Hepatocyte (in vitro differentiated cells): ENCODE results near the gene DMGDH. TPM values are rescaled to one million over a fixed set of nuclear protein-coding genes. Genes with fewer than 3 reads are reported as not detected.

Source experiments
- DNase-seq: peaks from one replicate; pipeline ENCODE4 v3.0.0-alpha.2; 2016; ENCODE audit warnings: low spot score
- H2AFZ ChIP-seq: fragments of 200-600 bp; sonication (generic); 2 replicates; pipeline ENCODE4 v1.6.0; 2016; ENCODE audit warnings: antibody characterized with exemption, mild to moderate bottlenecking
- H3K27ac ChIP-seq: fragments of 200-600 bp; sonication (generic); 2 replicates; pipeline ENCODE4 v1.5.1; 2016; ENCODE audit warnings: mild to moderate bottlenecking
- H3K27me3 ChIP-seq: fragments of 200-600 bp; sonication (generic); 2 replicates; pipeline ENCODE4 v1.6.1; 2016
- H3K36me3 ChIP-seq: fragments of 200-600 bp; sonication (generic); replicated peaks from 2 replicates; pipeline ENCODE4 v1.5.1; 2016; ENCODE audit warnings: low read depth; ENCODE audit not compliant: insufficient read depth
- H3K4me1 ChIP-seq: fragments of 200-600 bp; sonication (generic); 2 replicates; pipeline ENCODE4 v1.5.1; 2016; ENCODE audit warnings: mild to moderate bottlenecking, moderate library complexity; ENCODE audit not compliant: insufficient read depth
- H3K4me2 ChIP-seq: fragments of 200-600 bp; sonication (generic); 2 replicates; pipeline ENCODE4 v1.6.0; 2016
- H3K4me3 ChIP-seq: fragments of 200-600 bp; sonication (generic); 2 replicates; pipeline ENCODE4 v1.5.1; 2016; ENCODE audit warnings: mild to moderate bottlenecking
- H3K79me2 ChIP-seq: fragments of 200-600 bp; sonication (generic); 2 replicates; pipeline ENCODE4 v1.6.0; 2017; ENCODE audit warnings: mild to moderate bottlenecking
- H3K9me2 ChIP-seq: fragments of 200-600 bp; sonication (generic); replicated peaks from 2 replicates; pipeline ENCODE4 v1.6.0; 2017; ENCODE audit warnings: mild to moderate bottlenecking; ENCODE audit not compliant: insufficient read depth
- H3K9me3 ChIP-seq: fragments of 200-600 bp; sonication (generic); 2 replicates; pipeline ENCODE4 v1.5.1; 2016; ENCODE audit warnings: low read depth, mild to moderate bottlenecking
- H4K20me1 ChIP-seq: fragments of 200-600 bp; sonication (generic); 2 replicates; pipeline ENCODE4 v1.6.0; 2016; ENCODE audit warnings: mild to moderate bottlenecking; ENCODE audit not compliant: insufficient read depth, poor library complexity, severe bottlenecking
- CTCF ChIP-seq: fragments of 200-600 bp; sonication (generic); IDR thresholded peaks from 2 replicates; pipeline ENCODE4 v1.5.1; 2016; ENCODE audit warnings: antibody characterized with exemption, mild to moderate bottlenecking; ENCODE audit not compliant: poor library complexity
- EZH2 ChIP-seq: fragments of 200-600 bp; sonication (generic); IDR thresholded peaks from 2 replicates; pipeline ENCODE4 v1.6.1; 2016; ENCODE audit warnings: antibody characterized with exemption, mild to moderate bottlenecking, borderline replicate concordance
- EZH2phosphoT487 ChIP-seq: fragments of 200-600 bp; sonication (generic); IDR thresholded peaks from one replicate; pipeline ENCODE4 v1.6.1; 2018; ENCODE audit warnings: antibody characterized with exemption, mild to moderate bottlenecking, low read depth, moderate library complexity; ENCODE audit not compliant: unreplicated experiment, severe bottlenecking
- WGBS: methylation state at CpG from one replicate; pipeline ENCODE4 v1.1.6; 2016; ENCODE audit warnings: low lambda C conversion rate; ENCODE audit errors: missing lambda C conversion rate; 5-methylcytosine and 5-hydroxymethylcytosine counted together
- polyA plus RNA-seq: library from polyadenylated mRNA; unstranded; fragments of >200 nt; fragmentation: Nextera tagmentation; extraction: Ambion mirVana; gene quantifications from 2 replicates; pipeline ENCODE4 v1.2.1, GENCODE V29; 2016
- total RNA-seq: library from RNA; depleted of rRNA; stranded (reverse); fragments of >200 nt; gene quantifications from 2 replicates; pipeline ENCODE4 v1.2.3, GENCODE V29; 2014

Gene DMGDH
- total and polyA plus RNA-seq, 2 experiments from 2014 or later, result 0.87 TPM

- no peak for DNase-seq
- no peaks in the 10 kb centered on the region for H3K9me3 ChIP-seq
- H4K20me1 ChIP-seq, result no peaks in the 10 kb centered on the region
- H3K4me1 ChIP-seq, result peaks cover 7% of the 10 kb centered on the region
- H3K4me3 ChIP-seq, result no peak overlapping the region
- H3K27me3 ChIP-seq, result no peaks in the 10 kb centered on the region
- H2AFZ ChIP-seq, result no peak overlapping the region
- WGBS, result 90% methylated on average over 12 of the region's 12 CpGs
- no peak overlapping the region for H3K4me2 ChIP-seq
- no peaks in the 10 kb centered on the region for H3K79me2 ChIP-seq
- no peaks in the 10 kb centered on the region for H3K36me3 ChIP-seq
- no peak overlapping the region for H3K27ac ChIP-seq
- H3K9me2 ChIP-seq, result peaks cover 3% of the 10 kb centered on the region
- TF ChIP-seq EZH2, result no peak
- TF ChIP-seq EZH2phosphoT487, result no peak
- TF ChIP-seq CTCF, result no peak
Measured at GRCh38 chr5:78989080-78989479, 80.4 kb downstream of the DMGDH start.

- DNase-seq, result peak; percentile 57
- Histone ChIP-seq H3K27ac (peak overlapping the region; percentile 98), H3K4me1 (peaks cover 7% of the 10 kb centered on the region), H3K27me3 (no peaks in the 10 kb centered on the region), H3K79me2 (peaks cover 11% of the 10 kb centered on the region), H3K9me2 (peaks cover 3% of the 10 kb centered on the region), H3K36me3 (no peaks in the 10 kb centered on the region), H4K20me1 (no peaks in the 10 kb centered on the region), H3K9me3 (no peaks in the 10 kb centered on the region), H3K4me2 (peak overlapping the region; percentile 87), H3K4me3 (peak overlapping the region; percentile 97), H2AFZ (peak overlapping the region; percentile 96)
- 13% methylated on average over 11 of the region's 11 CpGs for WGBS
- TF ChIP-seq CTCF (no peak), EZH2 (no peak), EZH2phosphoT487 (no peak)
Measured at GRCh38 chr5:78985725-78986223, 83.7 kb downstream of the DMGDH start.

- Histone ChIP-seq H3K79me2 (peaks cover 11% of the 10 kb centered on the region), H3K36me3 (no peaks in the 10 kb centered on the region), H3K4me3 (peak within 1 kb of the TSS; percentile 97), H3K4me1 (peaks cover 12% of the 10 kb centered on the region), H3K4me2 (peak within 1 kb of the TSS; percentile 87), H3K27me3 (no peaks in the 10 kb centered on the region), H3K9me2 (peaks cover 3% of the 10 kb centered on the region), H4K20me1 (no peaks in the 10 kb centered on the region), H3K27ac (peak within 1 kb of the TSS; percentile 98), H2AFZ (peak within 1 kb of the TSS; percentile 96), H3K9me3 (no peaks in the 10 kb centered on the region)
- WGBS, result under 1% methylated on average over 51 of the region's 57 CpGs
- TF ChIP-seq EZH2phosphoT487 (no peak), EZH2 (no peak), CTCF (no peak)
- DNase-seq, result peak; percentile 73
Measured at GRCh38 chr5:78985116-78985724, 84.3 kb downstream of the DMGDH start, which contains the start of gene ARSB. TSS of gene ARSB (minus strand) at chr5:78985310. CDS start at chr5:78985248, 62 bp downstream.
